ENCODE measurements around the gene FADS6. TPM values are rescaled to one million over a fixed set of nuclear protein-coding genes. Genes with fewer than 3 reads are reported as not detected.

Gene FADS6
- total and polyA plus RNA-seq, 7 donors, result 0.01 TPM; not detected in 6

DNA sequence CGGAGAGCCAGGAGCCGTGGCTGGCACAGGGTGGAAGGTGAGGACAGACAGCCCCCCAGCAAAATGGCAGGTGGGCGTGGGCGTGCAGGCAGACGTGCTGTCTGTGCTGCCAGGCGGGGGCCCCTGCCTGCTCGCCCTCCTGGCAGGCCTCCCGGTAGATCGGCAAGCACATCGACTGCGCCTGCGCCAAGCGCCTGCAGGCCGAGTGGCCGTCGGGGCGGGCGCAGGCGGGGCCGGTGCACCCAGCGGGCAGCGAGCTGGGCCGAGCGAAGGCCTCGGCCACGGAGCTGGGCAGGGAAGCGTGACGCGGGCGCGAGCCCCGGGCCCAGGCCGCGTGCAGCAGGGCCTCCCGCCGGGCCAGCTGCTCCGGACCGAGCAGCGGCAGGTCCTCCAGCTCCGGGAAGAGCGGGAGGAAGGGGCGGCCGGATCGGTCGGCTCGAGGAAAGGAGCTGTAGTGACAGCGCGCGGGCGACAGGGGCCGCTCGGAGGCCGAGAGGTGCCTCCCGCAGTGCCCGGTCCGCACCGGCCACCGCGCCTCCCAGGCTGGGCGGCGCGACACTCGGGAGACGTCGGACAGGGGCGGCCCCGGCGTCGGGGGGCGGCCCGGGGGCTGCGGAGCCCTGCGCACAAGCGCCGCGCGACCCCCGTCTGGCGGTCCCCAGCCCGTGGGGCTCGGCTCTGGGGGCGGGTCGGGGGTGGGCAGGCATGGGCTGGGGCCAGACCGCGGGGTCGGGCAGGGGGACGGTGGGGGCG is 50.7 kb downstream of the FADS6 start:
- H3K4me3 ChIP-seq, result peak overlapping the region; percentile 52
- H3K27me3 ChIP-seq (ENCODE audit: insufficient read depth in 3 of 3, low read length in 2 of 3), result peaks cover 0 to 46% (median 5%) of the 10 kb centered on the region in 3 donors
- ATAC-seq (peak; percentile 61 to 80 (median 68)), DNase-seq (peak; percentile 77 to 78)
- peak; percentile 56 for TF ChIP-seq CTCF (IDR thresholded peaks at IDR 0.05)
- no peaks in the 10 kb centered on the region for H3K9me3 ChIP-seq
- H3K27ac ChIP-seq, result no peak overlapping the region
- no peaks in the 10 kb centered on the region for H3K36me3 ChIP-seq (ENCODE audit: insufficient read depth in 1 of 2, low read depth in 1 of 2)
- H3K4me1 ChIP-seq, result no peaks in the 10 kb centered on the region
- 2 to 7% (median 3%) methylated on average over 14 to 88 of the region's 88 CpGs for WGBS, 3 donors
- intact Hi-C loops (cut with DNase I), result no loop called here

GRCh38 chr17:74842146-74842598 is 51.3 kb downstream of the FADS6 start:
- Histone ChIP-seq H3K4me1 (no peaks in the 10 kb centered on the region), H3K36me3 (ENCODE audit: insufficient read depth in 1 of 2, low read depth in 1 of 2) (peaks cover 0 to under 1% of the 10 kb centered on the region in 2 donors), H3K4me3 (peak overlapping the region; percentile 52), H3K9me3 (no peaks in the 10 kb centered on the region), H3K27ac (no peak overlapping the region), H3K27me3 (ENCODE audit: insufficient read depth in 3 of 3, low read length in 2 of 3) (peaks cover 0 to 46% (median 5%) of the 10 kb centered on the region in 3 donors)
- 15 to 24% (median 24%) methylated on average over 8 of the region's 8 CpGs for WGBS, 3 donors
- DNase-seq, result no peak
- TF ChIP-seq CTCF (IDR thresholded peaks at IDR 0.05), result no peak
- intact Hi-C loops (cut with DNase I), result no loop called here
- peak in 1 of 4 donors; percentile 4 for ATAC-seq

DNA sequence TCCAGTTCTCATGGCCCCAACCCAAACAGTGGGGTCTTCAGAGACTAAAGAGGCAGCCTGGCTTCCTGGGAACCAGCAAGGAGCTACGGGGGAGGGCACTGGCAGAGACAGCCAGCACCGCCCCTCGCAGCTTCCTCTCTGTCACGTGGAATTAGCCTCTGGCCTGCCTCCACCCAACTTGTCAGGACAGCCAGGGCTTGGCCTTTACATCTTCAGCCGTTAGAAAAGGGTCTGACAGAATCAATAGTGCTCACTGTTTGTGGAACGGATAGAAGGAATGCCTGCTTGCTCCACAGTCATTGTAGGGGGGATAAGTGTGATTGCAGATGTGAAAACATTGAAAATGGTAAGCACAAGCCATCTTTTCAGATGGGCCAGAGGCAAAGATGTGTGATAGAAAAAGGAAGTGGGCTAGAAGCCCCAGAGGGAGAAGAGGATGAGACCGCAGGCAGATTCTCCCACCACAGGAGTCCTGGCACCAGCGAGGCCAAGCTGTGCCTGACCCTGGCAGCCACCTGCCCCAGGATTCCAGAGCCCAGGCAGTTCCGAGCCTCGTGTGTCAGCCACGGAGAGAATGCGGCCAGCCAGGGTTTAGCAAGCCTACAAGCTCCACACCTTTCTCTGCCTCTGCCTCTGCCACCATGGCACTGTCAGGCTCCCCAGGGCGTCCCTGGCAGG is 52.3 kb downstream of the FADS6 start:
- H3K4me3 ChIP-seq, result no peak overlapping the region
- H3K27me3 ChIP-seq (ENCODE audit: insufficient read depth in 3 of 3, low read length in 2 of 3), result peaks cover 0 to 42% (median 5%) of the 10 kb centered on the region in 3 donors
- no peak for TF ChIP-seq CTCF (IDR thresholded peaks at IDR 0.05)
- DNase-seq, result peak; percentile 73 to 74
- intact Hi-C loops (cut with DNase I), result no loop called here
- WGBS, 3 donors, result 10 to 19% (median 14%) methylated on average over 13 of the region's 13 CpGs
- peak in 3 of 4 donors; percentile 29 to 63 (median 38) for ATAC-seq
- H3K4me1 ChIP-seq, result no peaks in the 10 kb centered on the region
- no peak overlapping the region for H3K27ac ChIP-seq
- H3K36me3 ChIP-seq (ENCODE audit: insufficient read depth in 1 of 2, low read depth in 1 of 2), result peaks cover 0 to 4% of the 10 kb centered on the region in 2 donors
- no peaks in the 10 kb centered on the region for H3K9me3 ChIP-seq

GRCh38 chr17:74839990-74840852 is 53.2 kb downstream of the FADS6 start:
- Histone ChIP-seq H3K4me3 (no peak overlapping the region), H3K27ac (no peak overlapping the region), H3K9me3 (no peaks in the 10 kb centered on the region), H3K36me3 (ENCODE audit: insufficient read depth in 1 of 2, low read depth in 1 of 2) (peaks cover 0 to 4% of the 10 kb centered on the region in 2 donors), H3K27me3 (ENCODE audit: insufficient read depth in 3 of 3, low read length in 2 of 3) (peaks cover 0 to 35% (median 5%) of the 10 kb centered on the region in 3 donors), H3K4me1 (no peaks in the 10 kb centered on the region)
- 45 to 60% (median 46%) methylated on average over 6 of the region's 7 CpGs for WGBS, 3 donors
- TF ChIP-seq CTCF (IDR thresholded peaks at IDR 0.05), result no peak
- ATAC-seq, result no peak
- no peak for DNase-seq
- intact Hi-C loops (cut with DNase I), result no loop called here
